ENCODE measurements around the gene NPIPA7.
"Not testable (repeated sequence)": the region's sequence is repeated elsewhere in the genome, so short reads cannot be mapped to it uniquely, and the experiment has no call there.

NPIPA7 gene

GRCh38 chr16:16420515-16420914 is 41.6 kb downstream of the NPIPA7 start:
- FAIRE-seq, result not testable (repeated sequence)

GRCh38 chr16:16425146-16425545 is 46.2 kb downstream of the NPIPA7 start:
- not testable (repeated sequence) for FAIRE-seq

- FAIRE-seq, result not testable (repeated sequence)
Observed at GRCh38 chr16:16431135-16431534, 52.2 kb downstream of the NPIPA7 start.

- not testable (repeated sequence) for FAIRE-seq
Observed at GRCh38 chr16:16434711-16435110, 55.8 kb downstream of the NPIPA7 start.

- not testable (repeated sequence) for FAIRE-seq
Observed at GRCh38 chr16:16441401-16441800, 62.5 kb downstream of the NPIPA7 start.

All from colon (tissue), 2 donors.